Left forelimb (tissue), 1 donor: ENCODE measurements around the gene IGF2.

ENCODE experiments used
- DNase-seq: peaks from one replicate; pipeline ENCODE4 v3.0.0-alpha.2; 2018; ENCODE audit warnings: low spot score

IGF2 gene

DNA sequence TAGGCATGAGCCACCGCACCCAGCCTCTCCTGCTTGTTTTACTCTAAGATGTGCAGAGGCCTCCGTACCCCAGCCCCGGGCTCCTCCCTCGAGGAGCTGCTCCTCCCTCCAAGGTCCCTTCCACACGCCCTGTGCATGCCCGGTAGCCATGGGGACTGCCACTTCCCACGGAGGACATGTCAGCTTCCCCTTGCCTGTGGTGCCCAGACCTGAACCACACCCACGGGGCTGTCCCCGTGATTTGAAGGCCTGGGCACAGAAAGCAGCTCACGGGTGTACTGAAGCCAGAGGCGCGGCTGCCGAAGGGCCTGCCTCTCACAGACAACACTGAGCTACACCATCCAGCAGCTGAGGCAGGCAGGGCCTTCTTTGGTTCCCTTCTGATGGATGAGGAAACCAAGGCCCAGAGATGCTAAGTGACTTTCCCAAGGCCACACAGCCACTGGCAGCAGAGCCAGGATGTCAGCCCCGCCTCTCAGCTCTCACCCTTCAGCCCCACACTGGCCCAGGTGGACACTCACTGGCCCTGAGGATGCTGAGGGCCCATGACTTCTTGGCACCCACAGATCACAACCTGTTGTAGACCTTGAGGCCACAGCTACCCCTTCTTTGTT, 14.5 kb upstream of the IGF2 start:
- DNase-seq = no peak

DNA sequence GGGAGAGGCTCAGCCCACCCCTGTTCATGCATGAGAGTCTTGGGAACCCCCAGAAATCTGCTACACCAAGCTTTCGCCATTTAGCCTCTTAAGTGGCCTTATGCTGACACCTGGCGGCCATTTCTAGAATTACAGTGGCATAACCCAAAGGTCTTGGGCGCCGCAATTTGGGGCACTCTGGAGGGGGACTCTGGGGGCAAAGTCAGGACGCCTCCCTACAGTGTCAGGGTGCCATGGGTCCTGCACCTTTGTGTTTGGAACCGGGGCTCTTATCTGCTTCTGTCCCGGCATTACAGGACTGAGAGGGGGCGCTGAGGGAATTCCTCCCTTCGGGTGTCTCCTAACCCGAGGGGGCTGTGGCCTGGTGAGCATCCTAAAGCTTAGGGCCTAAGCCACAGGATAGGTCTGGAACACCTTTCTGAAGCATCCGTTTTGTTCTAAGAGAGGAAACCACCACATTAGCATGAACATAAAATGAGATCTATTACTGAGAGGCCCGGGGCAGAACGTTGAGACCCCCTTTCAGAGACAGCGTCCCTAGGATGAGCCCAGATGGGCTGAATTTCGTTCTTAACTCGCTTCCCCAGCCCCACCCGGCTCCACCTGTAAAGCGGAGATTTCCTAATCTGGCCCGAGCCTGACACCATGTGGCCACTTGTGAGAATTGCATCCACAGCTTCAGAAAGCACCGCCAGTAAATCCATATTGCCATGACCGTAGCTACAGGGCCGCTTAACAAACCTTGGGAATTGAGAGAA, 12.5 kb upstream of the IGF2 start:
- DNase-seq = peak; percentile 84

DNA sequence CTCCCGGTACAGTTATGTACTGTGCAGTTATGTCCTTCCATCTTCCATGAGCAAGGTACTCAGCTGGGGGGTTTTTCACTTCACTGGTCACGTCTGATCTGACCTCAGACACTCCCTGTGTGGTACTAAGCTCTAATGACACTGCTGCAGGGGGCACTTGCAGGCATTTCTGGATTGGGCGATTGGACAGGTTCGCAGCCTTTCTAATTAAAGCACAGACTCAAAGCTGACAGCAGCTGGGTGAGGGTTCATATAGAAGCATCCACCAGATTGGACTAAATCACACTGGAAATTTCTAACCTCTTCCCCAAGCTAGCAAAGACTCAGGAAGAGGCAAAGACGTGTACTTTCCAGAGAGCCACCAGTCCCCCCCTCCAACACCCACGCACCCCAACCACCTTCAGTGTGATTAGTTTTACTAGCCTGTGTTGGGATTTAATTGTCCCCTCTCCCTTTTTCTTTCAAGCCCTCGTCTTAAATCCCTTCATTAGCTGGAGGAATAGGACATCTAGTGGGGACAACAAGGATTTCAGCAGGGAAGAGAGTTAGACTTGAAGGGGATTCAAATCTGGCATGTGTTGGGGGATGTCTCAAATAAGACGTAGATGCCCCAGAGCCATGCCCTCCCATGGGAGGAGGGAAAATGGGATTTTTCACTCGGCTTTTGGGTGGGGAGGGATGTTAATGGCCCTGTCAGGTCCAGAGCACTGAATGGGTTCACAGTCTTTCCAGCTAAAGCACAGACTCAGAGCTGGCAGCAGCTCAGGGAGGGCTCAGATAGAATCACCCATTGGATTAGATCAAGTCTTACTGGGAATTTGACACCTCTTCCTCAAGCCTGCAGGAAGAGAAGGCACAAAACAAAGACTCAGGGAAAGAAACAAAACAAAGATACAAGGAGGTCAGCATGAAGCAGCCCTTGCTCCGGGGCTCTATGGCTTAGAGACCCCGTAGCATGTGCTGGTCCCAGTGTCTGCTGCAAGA, 11.0 kb upstream of the IGF2 start:
- no peak for DNase-seq

DNA sequence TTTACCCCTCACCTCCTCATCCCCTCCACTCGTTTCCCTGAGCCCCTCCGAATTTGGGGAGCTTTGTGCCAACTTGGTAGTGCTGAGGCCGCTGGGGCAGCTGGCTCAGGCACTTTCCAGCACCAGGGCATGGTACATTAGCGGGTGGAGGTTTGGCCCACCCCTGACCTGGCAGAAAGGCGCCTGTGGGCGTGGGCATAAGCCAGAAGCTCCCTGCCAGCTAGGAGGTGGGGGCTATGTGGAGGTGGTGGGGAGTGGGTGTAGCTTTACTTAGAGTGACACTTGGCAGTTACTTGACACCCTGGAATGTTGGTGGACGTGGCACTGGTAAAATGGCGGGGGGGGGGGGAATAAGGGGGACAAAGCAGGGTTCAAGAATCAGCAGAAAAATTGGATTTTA, 10.3 kb upstream of the IGF2 start:
- no peak for DNase-seq

DNA sequence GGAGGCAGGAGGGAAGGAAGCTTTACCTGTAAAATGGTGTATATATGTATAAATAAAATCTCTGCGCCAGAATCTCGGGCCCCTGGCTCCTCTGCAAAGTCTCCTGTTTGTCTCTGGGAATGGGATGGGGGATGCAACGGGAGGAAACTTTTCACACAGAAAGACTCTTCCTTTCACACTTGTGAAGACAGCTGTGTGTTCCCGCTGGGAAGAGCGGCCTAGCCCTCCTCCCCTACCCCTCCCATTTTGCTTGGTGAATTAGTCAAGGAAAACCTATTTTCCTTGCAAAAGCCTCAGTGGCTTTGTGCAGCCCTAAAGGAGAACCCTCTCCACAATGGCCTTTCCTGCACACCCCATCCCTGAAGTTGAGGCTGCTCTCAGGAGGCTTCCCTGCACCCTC, 9.4 kb upstream of the IGF2 start:
- no peak for DNase-seq

DNA sequence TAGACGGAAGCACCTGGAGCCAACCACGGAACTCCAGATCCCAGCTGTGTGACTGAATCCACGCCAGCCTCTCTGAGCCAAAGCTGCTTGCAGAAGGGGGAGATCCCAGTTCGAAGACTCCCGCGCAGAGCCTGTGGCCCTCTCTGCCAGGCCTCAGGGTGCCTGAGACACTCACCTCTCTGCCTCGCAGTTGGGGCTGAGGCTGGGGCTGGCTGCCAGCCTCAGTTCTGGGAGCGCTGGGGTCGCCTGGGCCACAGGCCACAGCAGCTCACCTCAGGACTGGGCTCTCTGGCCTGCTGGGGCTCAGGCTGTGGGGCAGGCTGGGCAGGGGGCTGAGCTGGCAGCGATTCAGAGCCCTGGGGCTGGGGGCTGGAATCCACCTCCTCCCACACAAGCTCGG, 8.2 kb upstream of the IGF2 start:
- DNase-seq = no peak

DNA sequence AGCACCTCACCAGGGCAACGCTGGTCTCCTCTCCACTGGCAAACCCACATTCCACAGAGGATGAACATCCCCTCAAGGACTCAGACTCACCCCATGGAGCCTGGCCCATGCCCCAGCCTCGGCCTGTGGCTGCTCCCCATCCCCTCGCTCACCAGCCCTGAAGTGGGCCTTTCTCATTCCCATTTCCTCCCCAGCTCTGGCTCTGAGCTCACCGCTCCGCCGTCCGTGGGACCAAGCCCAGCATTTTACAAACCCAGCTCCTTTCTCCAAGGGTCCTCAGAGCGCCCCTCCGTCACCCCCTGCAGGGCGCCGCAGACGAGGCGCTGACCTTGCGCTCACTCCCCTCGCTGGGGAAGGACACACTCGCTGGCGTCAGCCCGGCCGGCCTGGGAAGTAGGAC, 6.9 kb upstream of the IGF2 start:
- DNase-seq = no peak

DNA sequence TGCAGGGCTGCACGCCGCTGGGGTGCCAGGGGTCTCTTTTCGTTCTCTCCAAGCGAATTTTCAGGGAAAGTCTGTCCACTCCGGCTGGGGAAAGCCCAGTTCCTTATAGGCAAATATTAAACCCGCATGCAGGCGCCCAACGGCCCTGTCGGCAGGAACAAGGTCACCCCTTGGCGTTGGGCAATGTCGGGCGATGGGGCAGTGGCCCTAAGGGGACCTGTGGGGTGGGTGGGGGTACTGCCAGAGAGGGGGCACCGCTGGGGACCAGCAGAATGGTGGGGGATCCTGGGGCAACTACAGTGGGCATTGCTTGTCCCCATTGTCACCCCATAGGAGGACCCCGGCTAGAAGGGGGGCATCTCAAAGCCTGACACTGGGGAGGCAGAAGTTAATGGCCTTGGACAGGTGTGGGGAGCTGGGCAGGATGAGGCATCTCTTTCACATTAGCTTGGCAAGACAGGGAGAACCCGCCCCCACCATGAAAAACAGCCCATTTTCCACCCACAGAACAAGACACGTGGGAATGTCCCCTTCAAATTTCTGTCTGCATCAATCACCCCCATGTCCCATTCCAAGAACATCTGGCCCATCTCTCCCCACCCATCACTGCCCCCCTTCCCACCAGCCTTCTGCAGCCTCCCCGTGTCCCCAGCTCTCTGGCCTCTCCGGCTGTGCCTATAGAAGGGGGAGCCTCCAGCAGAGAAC, 5.5 kb upstream of the IGF2 start:
- DNase-seq = no peak

DNA sequence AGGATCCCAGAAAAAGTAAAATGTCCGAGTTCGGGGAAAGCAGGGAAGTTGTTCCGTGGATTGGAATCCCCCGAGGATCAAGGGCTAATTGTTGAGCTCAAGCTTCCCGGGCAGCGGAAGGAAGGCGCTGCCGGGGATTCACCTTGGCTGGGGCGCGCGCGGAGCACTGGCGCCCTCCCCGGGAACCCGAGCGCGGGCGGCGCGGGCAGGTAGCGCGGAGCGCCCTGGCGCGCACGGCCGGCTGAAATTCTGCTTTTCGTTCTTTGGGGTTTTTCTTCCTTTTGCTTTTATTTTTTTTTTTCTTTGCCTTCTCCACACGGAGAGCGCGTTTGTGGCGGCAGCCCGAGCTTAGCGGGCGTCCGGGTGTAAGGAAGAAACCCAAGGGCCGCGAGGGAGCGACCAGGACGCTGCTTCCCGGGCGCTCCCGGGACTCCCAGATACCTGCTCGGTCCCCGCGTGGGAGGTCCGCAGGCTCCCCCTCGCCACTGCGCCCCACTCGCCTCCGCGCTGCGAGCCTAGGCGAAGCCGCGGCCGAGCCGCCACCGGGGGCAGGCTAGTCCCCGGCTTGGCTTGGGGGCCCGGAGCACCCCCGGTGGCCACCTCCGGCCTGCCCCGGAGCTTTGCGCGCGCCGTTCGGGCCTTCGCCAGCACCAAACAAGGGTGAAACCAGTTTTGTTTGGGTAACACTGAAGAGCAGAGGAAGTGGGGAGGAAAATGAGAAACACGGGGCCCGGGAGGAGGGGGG, 4.8 kb upstream of the IGF2 start:
- DNase-seq = no peak

DNA sequence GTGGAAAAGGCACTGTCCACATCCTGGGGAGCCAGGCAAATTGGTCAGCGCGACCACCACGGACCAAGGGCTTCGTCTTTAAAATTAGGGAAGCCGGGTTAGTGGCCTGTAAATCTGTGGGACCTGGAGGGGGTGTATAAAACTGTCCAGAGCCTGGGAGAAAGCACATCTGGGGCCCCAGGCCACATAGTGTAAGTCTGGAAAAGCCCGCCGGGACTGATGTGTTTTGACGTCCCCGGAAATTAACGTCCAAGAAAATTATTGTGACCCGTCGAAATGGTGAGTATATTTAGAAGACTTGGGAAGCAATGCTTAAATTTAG, 4.2 kb upstream of the IGF2 start:
- DNase-seq = no peak

DNA sequence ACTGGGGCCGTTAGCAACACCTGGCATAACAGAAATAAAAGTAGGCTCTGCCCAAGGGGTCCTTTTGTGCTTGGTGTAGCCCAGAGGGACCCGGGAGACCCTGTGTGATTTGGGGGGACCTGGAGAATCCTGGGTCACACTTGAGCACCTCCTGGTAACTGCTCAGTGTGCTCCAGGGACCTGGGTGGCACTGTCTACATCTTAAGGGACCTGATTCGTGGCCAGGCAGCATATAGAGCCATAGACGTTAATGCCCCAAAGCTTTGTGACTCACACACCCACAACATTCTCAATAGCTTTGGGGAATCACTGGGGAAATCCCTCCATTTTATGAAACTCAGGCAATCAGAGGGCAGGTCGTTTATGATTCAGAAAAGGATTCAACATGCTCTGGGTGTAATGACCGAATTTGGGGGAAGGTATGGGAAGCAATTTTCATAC, 3.6 kb upstream of the IGF2 start:
- no peak for DNase-seq

DNA sequence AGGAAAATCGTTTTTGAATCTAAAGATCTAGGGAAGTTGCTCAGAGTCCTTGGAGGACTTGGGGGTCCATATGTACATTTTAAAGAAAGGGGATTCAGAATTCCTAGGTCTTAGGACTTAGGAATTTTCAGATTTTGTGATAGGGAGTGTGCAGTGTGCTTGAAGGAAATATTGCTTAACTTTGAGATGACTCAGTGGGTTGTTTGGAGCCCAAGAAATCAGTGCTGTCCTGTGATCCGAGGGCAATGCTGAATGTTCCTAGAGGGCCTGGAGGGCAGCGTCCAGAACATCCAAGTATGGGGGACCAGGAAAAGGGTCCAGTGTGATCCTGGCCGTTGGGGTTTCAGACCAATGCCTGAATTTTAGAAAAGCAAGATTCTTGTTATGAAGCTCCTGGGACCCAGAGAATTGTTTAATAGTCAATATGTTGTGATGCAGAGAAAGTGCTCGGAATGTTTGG, 3.1 kb upstream of the IGF2 start:
- no peak for DNase-seq

DNA sequence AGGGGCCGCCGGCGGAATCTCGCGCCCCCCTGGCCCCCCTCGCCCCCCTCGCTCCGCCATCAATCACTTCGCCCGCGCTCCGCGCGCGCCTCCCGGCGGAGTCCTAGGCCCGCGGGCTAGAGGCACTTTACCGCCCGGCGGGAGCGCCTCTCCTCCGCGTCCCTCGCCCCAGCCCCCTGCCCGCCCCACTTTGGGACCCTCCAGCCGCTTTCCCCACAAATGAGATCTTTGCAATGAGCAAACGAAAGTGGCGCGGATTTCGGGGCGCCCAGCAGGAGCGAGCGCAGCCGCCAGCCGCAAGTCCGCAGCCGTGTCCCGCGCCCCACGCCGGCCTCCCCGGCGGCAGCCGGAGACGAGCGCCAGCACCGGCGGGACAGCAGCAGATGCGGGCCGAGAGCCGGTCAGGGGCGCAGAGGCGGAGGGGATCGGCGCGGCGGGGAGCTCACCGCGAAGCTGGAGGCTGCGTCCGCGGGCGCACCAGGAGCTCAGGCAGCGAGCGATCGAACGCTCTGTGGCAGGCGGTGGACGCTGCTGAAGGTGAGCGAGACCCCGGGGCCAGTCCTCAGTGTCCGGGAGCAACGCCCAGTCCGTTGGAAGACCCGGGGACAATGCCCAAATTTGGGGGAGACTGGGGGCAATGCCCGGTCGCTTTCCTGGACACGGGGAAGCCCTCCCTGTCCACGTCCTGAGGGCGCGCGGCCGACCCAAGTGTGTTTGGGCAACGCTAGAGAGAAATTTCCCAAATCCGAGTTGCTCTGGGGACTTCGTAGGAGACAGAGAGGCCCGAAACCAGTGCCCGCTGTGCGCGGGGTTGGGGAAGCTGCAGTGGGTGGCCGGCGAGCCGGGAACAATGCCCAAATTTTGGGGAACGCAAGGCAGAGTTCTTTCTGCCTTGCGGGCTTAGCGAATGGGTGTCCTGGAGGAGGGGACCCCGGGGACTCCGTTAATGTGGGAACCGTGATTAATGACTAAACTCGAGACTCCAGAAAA, 1.5 kb upstream of the IGF2 start:
- DNase-seq = no peak

DNA sequence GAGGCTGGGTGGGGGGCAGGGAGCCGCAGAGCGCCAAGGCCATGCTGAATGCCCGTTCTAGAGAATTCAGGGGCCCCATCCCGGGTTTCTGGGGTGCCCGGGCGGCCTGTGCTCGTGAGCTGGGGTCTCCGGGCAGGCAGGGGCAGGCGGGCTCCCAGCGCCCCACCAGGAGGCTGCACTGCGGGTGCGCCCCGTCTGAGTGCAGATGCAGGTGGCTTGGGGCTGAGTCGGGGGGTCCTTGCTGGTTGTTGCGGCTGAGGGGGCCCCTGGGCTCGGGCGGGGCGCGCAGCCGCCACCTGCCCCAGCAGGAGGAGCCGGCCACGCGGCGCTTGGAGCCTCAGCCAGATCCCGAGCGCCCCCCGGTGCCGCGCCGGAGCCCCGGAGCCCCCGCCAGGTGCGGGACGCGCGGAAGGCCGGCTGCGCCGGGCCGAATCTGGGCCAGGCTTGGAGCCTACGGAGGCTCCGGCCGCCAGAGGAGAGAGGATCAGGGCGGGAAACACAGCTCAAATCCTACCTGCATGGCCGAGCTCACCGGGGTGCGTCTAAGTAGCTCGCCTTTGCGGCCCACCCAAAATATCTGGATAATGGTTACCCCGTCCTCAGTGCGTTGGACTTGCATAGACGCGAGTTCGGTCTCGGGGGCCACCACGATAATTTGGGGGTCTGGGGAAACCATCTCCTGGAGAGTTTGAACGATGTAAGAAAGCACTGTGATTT, 590 bp upstream of the IGF2 start:
- DNase-seq = no peak

DNA sequence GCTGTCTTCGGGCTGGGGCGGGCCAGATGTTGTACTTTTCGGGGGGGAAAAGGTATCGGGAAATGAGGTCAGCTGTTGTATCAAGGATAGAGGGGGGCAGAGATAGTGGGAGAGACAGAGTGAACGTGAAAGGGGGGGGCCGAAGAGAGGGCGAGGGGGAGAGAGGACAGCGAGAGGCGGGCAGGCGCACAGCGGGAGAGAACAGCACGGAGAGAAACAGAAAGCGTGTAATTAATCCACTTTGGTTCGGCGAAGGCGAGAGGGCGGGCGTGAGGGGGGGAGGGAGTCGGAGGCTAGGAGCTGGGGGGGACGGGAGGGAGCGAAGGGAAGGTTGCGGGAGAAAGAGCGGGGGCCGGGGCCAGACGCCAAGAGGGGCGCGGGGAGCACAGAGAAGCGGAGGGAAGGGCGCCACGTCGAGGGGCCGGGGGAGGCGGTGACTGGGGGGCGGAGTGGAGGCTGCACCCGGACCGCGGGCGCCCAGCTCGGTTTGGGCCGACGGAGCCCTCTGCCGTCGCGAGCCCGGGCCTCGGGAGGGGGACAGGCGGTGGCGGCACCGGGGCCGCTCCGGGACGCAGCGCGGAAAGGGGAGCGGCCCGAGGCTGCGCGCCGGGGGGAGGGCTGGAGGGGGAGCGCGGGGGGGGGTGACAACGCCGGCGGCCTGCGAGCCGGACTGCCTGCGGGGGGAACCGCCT, 612 bp downstream of the IGF2 start:
- no peak for DNase-seq

DNA sequence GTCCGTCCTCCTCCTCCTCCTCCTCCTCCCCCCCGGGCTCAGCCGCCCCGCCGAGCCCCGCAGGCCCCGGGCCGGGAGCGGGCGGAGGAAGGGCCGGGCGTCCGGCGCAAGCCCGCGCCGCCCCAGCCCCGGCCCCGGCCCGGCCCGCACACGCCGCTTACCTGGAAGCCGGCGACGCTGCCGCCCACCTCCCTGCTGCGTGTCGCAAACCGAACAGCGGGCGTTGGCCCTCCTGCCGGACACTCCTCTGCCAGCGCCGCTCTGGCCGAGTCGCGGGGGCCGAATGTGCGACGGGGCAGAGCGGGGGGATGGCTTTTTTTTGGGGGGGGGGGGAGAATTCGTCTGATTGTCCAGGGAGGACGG, 1.1 kb downstream of the IGF2 start:
- DNase-seq = no peak

DNA sequence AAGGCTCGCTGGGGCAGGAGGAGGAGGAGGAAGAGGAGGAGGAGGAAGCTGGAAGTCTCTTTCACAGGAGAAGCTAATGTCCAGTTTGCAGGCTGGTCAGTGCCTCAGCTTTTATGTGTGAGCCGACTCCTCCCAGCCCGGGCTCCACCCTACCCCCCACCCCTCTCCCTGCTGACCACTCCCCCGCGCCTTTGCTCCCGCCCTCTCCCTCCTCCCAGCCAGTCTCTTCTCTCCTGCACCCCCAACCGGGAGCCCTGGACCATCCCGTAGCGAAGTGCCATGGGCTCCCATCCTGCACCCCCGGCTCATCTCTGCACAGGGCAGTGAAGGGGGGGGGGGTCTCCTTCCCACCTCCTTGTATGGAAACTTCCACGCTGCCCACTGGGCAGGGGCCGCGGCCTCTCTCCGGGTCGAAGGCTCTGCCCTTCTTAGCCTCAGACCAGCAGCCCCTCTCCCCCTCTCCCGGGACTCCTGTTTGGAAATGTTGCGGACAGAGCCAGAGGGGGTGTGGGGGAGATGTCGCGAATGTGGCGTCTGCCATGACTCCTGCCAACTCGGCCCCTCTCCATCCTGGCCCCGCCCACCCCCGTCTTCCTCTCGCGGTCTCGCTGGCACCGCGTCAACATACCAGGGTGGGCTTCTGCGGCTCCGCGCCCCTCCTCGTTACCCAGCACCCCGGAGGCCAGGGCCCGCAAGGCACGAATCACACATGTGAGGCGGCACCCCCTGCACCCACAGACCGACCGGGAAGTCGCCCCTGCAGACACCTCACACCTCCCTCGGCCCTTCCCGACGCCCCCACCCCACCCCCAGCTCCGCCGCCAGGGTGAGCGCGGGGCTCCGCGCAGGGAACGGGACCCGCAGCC, 1.8 kb downstream of the IGF2 start:
- DNase-seq = peak; percentile 91

DNA sequence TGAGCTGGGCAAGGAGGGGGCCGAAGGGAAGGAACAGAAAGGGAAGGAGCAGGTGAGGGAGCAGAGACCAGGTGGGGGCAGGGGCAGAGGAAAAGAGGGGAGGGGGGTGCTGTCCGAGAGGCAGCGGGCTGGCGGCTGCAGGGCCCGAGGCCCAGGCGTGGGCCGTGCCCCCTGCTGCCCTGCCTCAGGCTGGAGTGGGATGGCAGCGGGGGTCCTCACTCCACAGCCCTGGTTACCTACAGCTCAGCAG, 2.3 kb downstream of the IGF2 start:
- no peak for DNase-seq
